ENCODE measurements around the gene PER1.
"Not testable (repeated sequence)": the region's sequence is repeated elsewhere in the genome, so short reads cannot be mapped to it uniquely, and the experiment has no call there.

Gene PER1

GRCh38 chr17:8120520-8121406 lies 31.4 kb downstream of the PER1 start:
- DNase-seq: peak in 1 of 2 donors; percentile 60

GRCh38 chr17:8119581-8120519 lies 32.4 kb downstream of the PER1 start:
- DNase-seq: peak; percentile 64 to 87

DNA sequence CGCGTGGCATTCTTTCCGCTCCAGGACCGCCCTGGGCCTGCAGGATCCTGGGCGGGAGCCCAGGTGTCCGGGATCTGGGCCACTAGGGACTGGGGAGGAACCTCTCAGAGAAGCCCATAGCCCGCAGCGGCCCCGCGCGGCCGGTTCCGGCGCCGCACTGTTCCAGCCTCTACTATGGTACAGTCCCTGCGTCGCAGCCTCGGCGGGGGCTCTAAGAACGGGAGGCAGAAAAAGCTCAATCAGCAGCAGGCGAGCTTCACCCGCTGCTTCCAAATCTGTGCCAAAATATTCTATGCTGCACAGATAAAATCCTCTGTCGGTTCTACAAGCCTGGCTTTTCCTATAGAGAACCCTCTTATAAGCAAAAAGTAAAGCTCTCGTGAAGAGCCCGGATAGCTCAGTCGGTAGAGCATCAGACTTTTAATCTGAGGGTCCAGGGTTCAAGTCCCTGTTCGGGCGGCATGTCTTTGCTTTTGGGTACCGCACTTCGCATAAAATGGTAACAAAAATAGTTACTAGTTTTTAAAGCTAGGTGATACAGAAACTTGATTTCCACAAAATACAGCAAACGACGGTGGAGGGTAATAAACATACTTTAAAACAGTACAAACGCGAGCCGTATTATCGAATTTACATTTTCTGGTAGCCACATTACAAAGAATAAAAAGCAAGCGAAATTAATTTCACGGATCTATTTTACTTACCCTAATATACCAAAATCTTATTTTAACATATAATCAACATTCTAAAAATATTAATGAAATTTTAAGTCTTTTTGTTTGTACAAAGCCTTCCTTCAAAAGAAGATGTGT lies 33.2 kb downstream of the PER1 start:
- DNase-seq: peak; percentile 86 to 88

- peak in 1 of 2 donors; percentile 32 for DNase-seq
Measured at GRCh38 chr17:8117980-8118768, 34.0 kb downstream of the PER1 start, which contains the start of gene ALOXE3. Gene ALOXE3 (minus strand): TSS chr17:8118514. CDS start chr17:8117990, 524 bp downstream.

- DNase-seq: no peak
Measured at GRCh38 chr17:8117367-8117979, 34.7 kb downstream of the PER1 start.

GRCh38 chr17:8116776-8117175 lies 35.4 kb downstream of the PER1 start:
- DNase-seq: no peak

- DNase-seq: no peak
Measured at GRCh38 chr17:8110907-8111306, 41.3 kb downstream of the PER1 start.

DNA sequence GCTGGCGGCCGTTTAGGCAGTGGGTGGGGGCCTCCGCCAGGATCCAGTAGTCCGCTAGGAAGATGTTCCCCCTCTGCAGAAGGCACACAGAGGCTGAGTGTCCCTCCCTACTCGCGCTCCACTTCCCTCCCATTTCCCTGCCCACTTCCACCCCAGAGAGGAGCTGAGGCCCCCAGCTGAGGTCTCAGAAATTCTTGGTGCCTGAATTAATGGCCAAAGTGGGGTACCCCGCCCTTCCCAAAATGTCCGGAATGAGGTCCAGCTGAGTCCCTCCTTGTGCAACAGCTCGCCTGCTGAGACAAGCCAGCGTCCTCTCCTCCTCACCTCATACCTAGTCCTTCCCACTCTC lies 41.8 kb downstream of the PER1 start:
- DNase-seq: no peak

DNA sequence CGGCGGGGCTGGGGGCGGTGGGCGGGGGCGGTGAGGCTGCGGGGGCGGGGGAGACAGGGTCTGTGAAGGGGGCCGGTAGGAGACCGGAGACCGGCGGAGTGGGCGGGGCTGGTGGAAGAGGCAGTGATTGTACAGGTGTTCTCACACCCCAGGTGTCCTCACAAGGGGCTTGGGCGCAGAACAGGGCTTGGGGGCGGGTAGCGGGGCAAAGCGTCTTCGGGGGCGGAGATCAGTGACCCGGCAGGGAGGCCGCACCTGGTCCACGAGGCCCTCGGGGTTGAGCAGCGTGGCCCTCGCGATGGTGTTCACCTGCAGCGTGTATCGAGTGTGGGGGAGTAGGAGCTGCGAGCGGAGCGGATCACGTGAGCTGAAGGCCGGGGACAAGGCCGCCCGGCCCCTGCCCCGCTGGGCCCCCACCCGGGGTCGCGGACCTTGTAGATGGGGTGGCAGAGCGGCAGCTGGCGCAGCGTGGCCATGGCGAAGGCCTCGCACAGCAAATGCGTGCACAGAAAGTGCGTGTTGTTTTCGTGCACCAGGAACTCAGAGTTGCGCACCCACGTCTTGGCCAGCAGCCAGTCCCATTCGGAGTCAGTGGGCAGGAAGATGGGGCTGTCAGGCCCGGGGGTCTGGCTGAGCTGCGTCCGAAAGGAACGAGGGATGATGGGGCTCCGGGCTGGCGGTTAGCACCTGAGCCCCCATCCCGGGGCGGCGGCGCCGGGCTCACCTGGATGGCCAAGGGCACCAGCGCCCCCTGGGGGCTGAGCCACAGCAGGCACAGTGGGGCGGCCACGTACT lies 42.3 kb downstream of the PER1 start:
- peak in 1 of 2 donors; percentile 32 for DNase-seq

- no peak for DNase-seq
Measured at GRCh38 chr17:8108972-8109660, 43.1 kb downstream of the PER1 start.

DNA sequence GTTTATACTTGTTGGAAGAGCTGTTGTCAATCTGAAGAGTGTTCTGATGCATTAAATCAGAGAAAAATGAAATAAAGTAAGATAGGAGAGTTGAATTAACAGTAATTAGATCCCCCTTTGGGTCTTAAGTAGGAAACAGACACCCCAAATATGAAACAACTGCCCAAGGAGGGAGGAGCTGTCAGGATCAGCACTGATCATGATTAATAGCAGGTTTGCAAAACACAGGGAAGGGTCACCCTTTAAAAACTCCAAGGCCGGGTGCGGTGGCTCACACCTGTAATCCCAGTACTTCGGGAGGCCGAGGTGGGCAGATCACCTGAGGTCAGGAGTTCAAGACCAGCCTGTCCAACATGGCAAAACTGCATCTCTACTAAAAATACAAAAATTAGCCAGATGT lies 45.2 kb downstream of the PER1 start:
- DNase-seq: not testable (repeated sequence)

- no peak for DNase-seq
Measured at GRCh38 chr17:8105957-8106398, 46.2 kb downstream of the PER1 start.

- no peak for DNase-seq
Measured at GRCh38 chr17:8104911-8105310, 47.3 kb downstream of the PER1 start.

- no peak for DNase-seq
Measured at GRCh38 chr17:8103549-8103948, 48.7 kb downstream of the PER1 start.

DNA sequence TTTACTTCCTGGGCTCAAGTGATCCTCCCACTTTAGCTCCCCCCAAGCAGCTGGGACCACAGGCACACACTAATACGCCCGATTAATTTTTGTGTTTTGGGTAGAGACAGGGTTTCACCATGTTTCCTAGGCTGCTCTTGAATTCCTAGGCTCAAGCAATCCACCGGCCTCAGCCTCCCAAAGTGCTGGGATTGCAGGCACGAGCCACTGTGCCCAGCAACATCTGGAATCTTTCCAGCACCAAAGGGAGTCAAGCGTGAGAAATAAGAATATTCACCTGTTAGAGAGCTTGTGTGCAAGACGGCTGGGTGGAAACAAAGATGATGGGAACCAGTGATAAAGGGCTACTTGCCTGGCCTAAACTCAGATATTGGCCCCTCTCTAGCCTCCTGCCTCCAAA lies 50.5 kb downstream of the PER1 start:
- DNase-seq: no peak

DNA sequence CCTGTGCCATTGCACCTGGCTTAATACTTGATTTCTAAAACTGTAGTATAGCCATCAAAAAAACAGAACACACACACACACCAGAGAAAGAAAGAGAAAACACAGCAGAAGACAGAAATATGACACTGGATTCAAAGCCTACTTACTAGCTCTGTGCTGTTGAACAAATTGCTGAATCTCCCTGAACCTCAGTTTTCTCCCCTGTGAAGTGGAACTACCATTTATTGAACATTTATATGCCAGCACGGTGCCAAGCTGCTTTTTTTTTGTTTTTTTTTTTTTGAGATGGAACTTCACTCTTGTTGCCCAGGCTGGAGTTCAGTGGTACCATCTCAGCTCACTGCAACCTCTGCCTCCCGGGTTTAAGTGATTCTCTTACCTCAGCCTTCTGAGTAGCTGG lies 51.4 kb downstream of the PER1 start:
- DNase-seq: no peak

DNA sequence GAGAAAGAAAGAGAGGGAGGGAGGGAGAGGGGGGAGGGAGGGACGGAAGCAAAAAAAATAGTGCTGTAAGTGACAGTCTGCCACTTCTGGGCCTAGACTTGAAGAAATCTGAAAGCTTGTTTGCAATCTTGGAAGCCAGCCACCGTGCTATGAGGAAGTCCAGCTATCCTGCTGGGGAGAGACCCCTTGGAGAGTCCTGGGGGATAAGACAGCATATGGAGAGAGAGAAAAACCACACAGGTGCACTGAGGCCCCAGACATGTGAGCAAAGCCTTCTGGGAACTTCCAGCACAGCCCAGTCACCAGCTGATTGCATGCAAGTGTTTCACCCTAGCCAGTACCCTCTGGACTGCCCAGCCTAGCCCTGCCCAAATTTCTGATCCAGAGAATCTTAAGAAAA lies 52.1 kb downstream of the PER1 start:
- DNase-seq: no peak

DNA sequence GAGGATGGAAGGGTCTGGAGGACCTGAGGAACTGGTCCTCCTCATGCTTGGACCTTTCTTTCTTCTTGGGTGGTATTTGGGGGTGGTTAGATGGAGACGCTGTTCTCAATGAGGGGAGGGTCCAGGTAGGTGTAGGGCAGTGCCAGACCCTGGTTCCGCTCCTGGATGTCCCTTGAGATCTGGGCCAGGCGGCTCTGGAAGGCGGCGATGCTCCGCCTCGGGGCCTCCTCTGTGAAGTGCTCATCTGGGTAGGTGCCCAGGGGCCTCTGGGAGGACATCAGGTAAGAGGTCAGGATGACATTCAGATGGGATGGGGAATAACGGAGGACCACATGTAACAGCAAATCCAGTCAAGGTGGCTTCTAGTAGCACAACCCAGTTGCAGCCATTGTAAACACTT lies 55.7 kb downstream of the PER1 start:
- no peak for DNase-seq

GRCh38 chr17:8095361-8095760 lies 56.8 kb downstream of the PER1 start:
- no peak for DNase-seq

Data from bone marrow (tissue), 2 donors.